Measurements from ENCODE around the gene CA4. TPM values are rescaled to one million over a fixed set of nuclear protein-coding genes. Genes with fewer than 3 reads are reported as not detected.

The CA4 gene
- total and polyA plus RNA-seq, 2 of the 8 experiments (the other 6 are each of a cell fraction or from before 2014, with no cell fraction given): 3.6 to 4.2 TPM

DNA sequence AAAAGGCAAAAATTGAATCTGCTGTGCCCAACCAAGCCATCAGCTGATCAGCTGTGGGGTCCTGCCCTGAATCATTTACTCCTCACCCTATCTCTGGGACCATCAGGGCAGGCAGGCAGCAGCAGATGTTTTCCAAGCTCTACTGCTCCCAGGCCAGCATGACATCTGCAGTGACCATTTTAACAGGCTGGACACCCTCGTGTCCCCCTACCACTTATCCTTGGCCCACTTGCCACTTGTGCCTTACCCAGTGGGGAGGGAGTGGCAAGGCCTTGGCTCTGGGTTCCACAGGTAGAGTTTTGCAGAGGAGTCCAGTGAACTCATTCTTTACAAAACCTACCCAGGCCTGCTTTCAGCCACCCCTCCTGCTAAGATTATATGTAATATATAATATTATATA lies 12.0 kb upstream of the CA4 start:
- peaks cover 0 to 28% (median 16%) of the 10 kb centered on the region in 4 experiments; a peak in 6 of 7 replicates for H3K4me1 ChIP-seq (replicated peaks in 1 of 4; ENCODE audit: control insufficient read depth in 3 of 4, insufficient read depth in 4 of 4, low read length in 3 of 4)
- H3K23ac ChIP-seq (ENCODE audit: insufficient read length): no peak overlapping the region
- CTCF ChIA-PET (ENCODE audit: partially characterized antibody): interaction anchor here (0.6 to 7.5 kb wide), 5 partner anchors 9 to 411 kb away, joined by 3 to 94 read pairs (median 15); partner anchors contain the start of gene CA4
- H2BK5ac ChIP-seq (ENCODE audit: low read depth, low read length): no peak overlapping the region
- H3K27ac ChIP-seq (ENCODE audit: low read depth, low read length): no peak overlapping the region
- FAIRE-seq (no peak), DNase-seq (ENCODE audit: low read depth in 1 of 2, low spot score in 2 of 2) (peak in 1 of 2 experiments; percentile 11)
- H2BK15ac ChIP-seq (ENCODE audit: low read length): no peak overlapping the region
- H3K27me3 ChIP-seq (replicated peaks in 1 of 4; ENCODE audit: control insufficient read depth in 3 of 4, extremely low read depth in 1 of 4, insufficient read depth in 3 of 4, low read length in 3 of 4): peaks cover 45 to 75% (median 68%) of the 10 kb centered on the region in 4 experiments
- POLR2A ChIA-PET (ENCODE audit: partially characterized antibody): interaction anchor here (2.0 kb wide), 1 partner anchor 10 kb away, joined by 4 read pairs; no protein-coding TSS in a partner anchor
- peaks cover 16% of the 10 kb centered on the region; the same call in 1 of the 2 replicates for H3K23me2 ChIP-seq (ENCODE audit: low read depth, low read length)
- no peaks in the 10 kb centered on the region for H3K79me1 ChIP-seq (ENCODE audit: low read depth, low read length)
- H3K18ac ChIP-seq (ENCODE audit: extremely low read depth, low read length): no peak overlapping the region
- H2BK20ac ChIP-seq (ENCODE audit: low read length): no peak overlapping the region
- no peak overlapping the region for H2BK120ac ChIP-seq (replicated peaks; ENCODE audit: low read depth, low read length)
- no peak overlapping the region for H3K9ac ChIP-seq (replicated peaks in 1 of 4; ENCODE audit: extremely low read depth in 1 of 4, low read depth in 3 of 4, low read length in 3 of 4)
- H2BK12ac ChIP-seq (ENCODE audit: low read depth, low read length): no peak overlapping the region
- H3K79me2 ChIP-seq (ENCODE audit: control insufficient read depth in 1 of 2, insufficient read depth in 2 of 2, low read length in 2 of 2): no peaks in the 10 kb centered on the region
- WGBS, 2 experiments (ENCODE audit: extremely low coverage in 1 of 2, insufficient coverage in 1 of 2, insufficient read length in 1 of 2, insufficient replicate concordance in 2 of 2, low coverage in 1 of 2, low lambda C conversion rate in 2 of 2, missing lambda C conversion rate in 1 of 2): 67% methylated on average over 1 of the region's 1 CpG; no CpG with 5 or more reads in 1 of the 2 experiments
- no peak overlapping the region for H3K56ac ChIP-seq (replicated peaks; ENCODE audit: insufficient read length, low read depth, low read length)
- H3K4me2 ChIP-seq (ENCODE audit: insufficient read depth in 1 of 2, low read depth in 2 of 2, low read length in 2 of 2): no peak overlapping the region
- no peaks in the 10 kb centered on the region; a peak in 1 of 8 replicates for H3K36me3 ChIP-seq (ENCODE audit: control insufficient read depth in 2 of 4, insufficient read depth in 4 of 4, low read length in 3 of 4)
- peaks cover 2 to 9% of the 10 kb centered on the region in 2 experiments for H4K20me1 ChIP-seq (replicated peaks in 1 of 2; ENCODE audit: control insufficient read depth in 1 of 2, insufficient read depth in 2 of 2, low read length in 2 of 2)
- H3K4me3 ChIP-seq (ENCODE audit: extremely low read depth in 1 of 4, insufficient read depth in 2 of 4, low read depth in 3 of 4, low read length in 4 of 4): no peak overlapping the region
- no peak overlapping the region for H2AFZ ChIP-seq (ENCODE audit: low read length)
- H4K5ac ChIP-seq (ENCODE audit: insufficient read length, low read depth, low read length): no peak overlapping the region
- no peaks in the 10 kb centered on the region for H3K9me3 ChIP-seq (ENCODE audit: insufficient read depth in 2 of 2, low read depth in 1 of 2, low read length in 1 of 2)
- H4K91ac ChIP-seq (replicated peaks; ENCODE audit: insufficient read length, low read length): no peak overlapping the region
- H3K14ac ChIP-seq (ENCODE audit: insufficient read length): no peak overlapping the region
- TF ChIP-seq ATF2 (IDR thresholded peaks at IDR 0.05; ENCODE audit: low read length) (no peak), TEAD4 (IDR thresholded peaks at IDR 0.05; ENCODE audit: low read depth, low read length) (no peak), RXRA (IDR thresholded peaks at IDR 0.05; ENCODE audit: insufficient read depth, low read depth, low read length) (no peak), ZNF274 (IDR thresholded peaks at IDR 0.05; ENCODE audit: borderline replicate concordance, extremely low read depth, low read length) (no peak), NANOG (IDR thresholded peaks at IDR 0.05; ENCODE audit: insufficient read depth, low read depth, low read length, poor library complexity, severe bottlenecking) (no peak), TAF1 (IDR thresholded peaks at IDR 0.05; ENCODE audit: low read depth, low read length) (no peak), EGR1 (IDR thresholded peaks at IDR 0.05; ENCODE audit: borderline replicate concordance, low read depth, low read length) (no peak), SAP30 (IDR thresholded peaks at IDR 0.05; ENCODE audit: insufficient read depth, insufficient replicate concordance, low read length) (no peak), TAF7 (optimal IDR thresholded peaks at IDR 0.05; ENCODE audit: borderline replicate concordance, low read depth, low read length) (no peak), POLR2AphosphoS5 (IDR thresholded peaks at IDR 0.05; ENCODE audit: low read depth, low read length) (no peak)
- H2AK5ac ChIP-seq (ENCODE audit: low read depth, low read length): no peak overlapping the region
- H3K4ac ChIP-seq (replicated peaks; ENCODE audit: insufficient read length, low read depth, low read length): no peak overlapping the region
- H4K8ac ChIP-seq (ENCODE audit: extremely low read depth, insufficient read depth, low read length): no peak overlapping the region
